ENCODE data around the gene MRO. TPM values are rescaled to one million over a fixed set of nuclear protein-coding genes. Genes with fewer than 3 reads are reported as not detected.

MRO gene
- total and polyA plus RNA-seq, 2 of the 4 experiments (the other 2 are of a cell fraction) = not detected

GRCh38 chr18:50857694-50858093 lies 37.9 kb upstream of the MRO start:
- Histone ChIP-seq H2AK9ac (replicated peaks; ENCODE audit: low read depth, low read length, poor library complexity) (no peak overlapping the region), H4K8ac (ENCODE audit: low read depth in 2 of 2, low read length in 2 of 2) (no peak overlapping the region), H2AK5ac (ENCODE audit: low read depth, low read length) (no peak overlapping the region), H3K4ac (ENCODE audit: low read depth, low read length) (no peak overlapping the region), H4K5ac (ENCODE audit: low read depth, low read length) (no peak overlapping the region), H2BK20ac (ENCODE audit: low read depth, low read length) (no peak overlapping the region), H3K4me1 (ENCODE audit: control insufficient read depth, insufficient read depth, low read length) (no peaks in the 10 kb centered on the region), H3K36me3 (ENCODE audit: control insufficient read depth, insufficient read depth, low read length) (no peaks in the 10 kb centered on the region), H4K91ac (ENCODE audit: insufficient read depth, low read depth, low read length) (no peak overlapping the region), H2AFZ (replicated peaks; ENCODE audit: low read length, poor library complexity) (no peak overlapping the region), H2BK15ac (ENCODE audit: low read depth, low read length) (no peak overlapping the region), H3K4me2 (ENCODE audit: low read depth, low read length) (no peak overlapping the region), H3K79me1 (ENCODE audit: low read depth in 1 of 2, low read length in 2 of 2) (no peaks in the 10 kb centered on the region), H3K9ac (ENCODE audit: low read depth, low read length) (no peak overlapping the region), H3K23ac (ENCODE audit: low read depth, low read length) (no peak overlapping the region), H3K18ac (ENCODE audit: low read depth, low read length) (no peak overlapping the region), H2BK5ac (ENCODE audit: low read depth, low read length, poor library complexity, severe bottlenecking) (no peak overlapping the region), H3K56ac (ENCODE audit: extremely low read depth, insufficient read depth, low read length) (no peak overlapping the region), H3K14ac (replicated peaks; ENCODE audit: low read depth, low read length) (no peak overlapping the region), H3K9me3 (ENCODE audit: control insufficient read depth, insufficient read depth, low read length) (no peaks in the 10 kb centered on the region), H3K9me1 (ENCODE audit: insufficient read depth, low read length) (no peaks in the 10 kb centered on the region), H3K27ac (ENCODE audit: insufficient read depth, low read length) (no peak overlapping the region), H2BK120ac (ENCODE audit: low read depth, low read length) (no peak overlapping the region), H3K4me3 (ENCODE audit: insufficient read depth, low read depth, low read length) (no peak overlapping the region), H3K27me3 (ENCODE audit: control insufficient read depth, insufficient read depth, low read length) (peaks cover 6% of the 10 kb centered on the region; the same call in 1 of the 2 replicates), H4K20me1 (ENCODE audit: insufficient read depth, low read length) (no peaks in the 10 kb centered on the region)
- ChIA-PET CTCF (no interaction called here), POLR2A (ENCODE audit: unreplicated experiment) (no interaction called here)
- dilution Hi-C loops (cut with HindIII; ENCODE audit: low sequenced_read_pairs, unreplicated experiment) (no loop called here), intact Hi-C loops (cut with micrococcal nuclease) (no loop called here), in situ Hi-C loops (cut with MboI; ENCODE audit: low sequenced_read_pairs) (no loop called here)
- TF ChIP-seq RCOR1 (IDR thresholded peaks at IDR 0.05; ENCODE audit: insufficient replicate concordance, low read length) (no peak), RAD21 (IDR thresholded peaks at IDR 0.05; ENCODE audit: low read length) (no peak), RFX5 (IDR thresholded peaks at IDR 0.05; ENCODE audit: low read depth, low read length) (no peak), MAZ (IDR thresholded peaks at IDR 0.05; ENCODE audit: borderline replicate concordance, low read depth, low read length) (no peak), CTCF (conservative IDR thresholded peaks at IDR 0.05; ENCODE audit: low read depth, low read length) (no peak), ELK1 (IDR thresholded peaks at IDR 0.05; ENCODE audit: borderline replicate concordance, low read depth, low read length) (no peak), CHD1 (IDR thresholded peaks at IDR 0.05; ENCODE audit: low read depth, low read length) (no peak), SMC3 (IDR thresholded peaks at IDR 0.05; ENCODE audit: low read depth, low read length) (no peak), MAFK (IDR thresholded peaks at IDR 0.05; ENCODE audit: low read depth, low read length) (no peak), MXI1 (IDR thresholded peaks at IDR 0.05; ENCODE audit: borderline replicate concordance, low read depth, low read length) (no peak)
- no peak for ATAC-seq (ENCODE audit: low read depth)
- WGBS, 2 experiments (ENCODE audit: extremely low coverage in 2 of 2, insufficient read length in 1 of 2) = 68% methylated on average over 2 of the region's 3 CpGs; no CpG with 5 or more reads in 1 of the 2 experiments
- no peak for DNase-seq
- no TSS peak for BruUV-seq (replicated peaks)
